Ishikawa (cell line): ENCODE data around the gene BAG5.

Experiments used
- CREB1 ChIP-seq: IDR thresholded peaks from 2 replicates; pipeline ENCODE4 v1.6.1; 2012; ENCODE audit warnings: low read depth
- EGR1 ChIP-seq: IDR thresholded peaks from 2 replicates; pipeline ENCODE4 v1.6.1; 2012
- EP300 ChIP-seq: IDR thresholded peaks from 2 replicates; pipeline ENCODE4 v1.6.1; 2012; ENCODE audit warnings: borderline replicate concordance
- RAD21 ChIP-seq: IDR thresholded peaks from 2 replicates; pipeline ENCODE4 v1.6.1; 2012; ENCODE audit warnings: low read depth
- TAF1 ChIP-seq: IDR thresholded peaks from 2 replicates; pipeline ENCODE4 v1.6.1; 2012; ENCODE audit warnings: low read depth, mild to moderate bottlenecking
- TEAD4 ChIP-seq: IDR thresholded peaks from 2 replicates; pipeline ENCODE4 v1.6.1; 2012
- ZBTB7A ChIP-seq: IDR thresholded peaks from 2 replicates; pipeline ENCODE4 v1.6.1; 2012; ENCODE audit warnings: low read depth
- TF ChIP-seq, protein P1 (sequence below): IDR thresholded peaks from 2 replicates; pipeline ENCODE4 v1.6.1; 2012
- TF ChIP-seq, protein P2 (sequence below): IDR thresholded peaks from 2 replicates; pipeline ENCODE4 v1.6.1; 2012; ENCODE audit warnings: low read depth, mild to moderate bottlenecking

DNA sequence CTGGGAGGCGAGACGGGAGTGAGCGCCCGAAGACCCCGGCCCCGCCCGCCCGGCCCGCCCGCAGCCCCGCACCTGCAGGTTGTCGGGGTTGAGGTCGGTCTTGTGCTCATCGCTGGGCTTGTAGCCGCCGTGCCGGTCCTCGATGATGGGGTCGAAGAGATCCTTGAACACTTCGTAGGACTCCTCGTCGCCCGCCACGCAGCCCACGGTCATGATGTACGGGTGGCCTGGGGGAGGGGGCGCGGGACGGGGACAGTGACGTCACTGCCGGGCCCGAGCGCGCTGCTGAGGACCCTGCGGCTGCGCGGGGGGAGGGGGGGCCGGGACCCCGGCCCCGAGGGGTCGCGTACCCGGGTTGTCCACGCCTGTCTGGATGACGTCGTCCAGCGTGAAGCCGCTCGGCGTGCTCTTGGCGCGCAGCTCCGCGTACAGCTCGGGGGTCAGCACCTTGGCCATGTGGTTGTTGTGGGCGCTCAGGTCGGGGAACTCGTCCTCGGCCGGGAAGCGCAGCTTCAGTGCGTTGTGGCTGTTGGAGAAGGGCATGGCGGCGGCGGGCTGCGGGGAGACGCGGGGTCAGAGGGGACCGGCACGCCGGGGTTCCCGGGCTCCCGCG, 40.4 kb downstream of the BAG5 start:
- TF ChIP-seq TEAD4 (no peak), EGR1 (no peak), ZBTB7A (peak; percentile 52; the same call in 1 of the 2 replicates), TAF1 (no peak), CREB1 (no peak), EP300 (no peak), RAD21 (no peak)
- TF ChIP-seq, protein P1, sequence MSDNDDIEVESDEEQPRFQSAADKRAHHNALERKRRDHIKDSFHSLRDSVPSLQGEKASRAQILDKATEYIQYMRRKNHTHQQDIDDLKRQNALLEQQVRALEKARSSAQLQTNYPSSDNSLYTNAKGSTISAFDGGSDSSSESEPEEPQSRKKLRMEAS: peak; percentile 87
- TF ChIP-seq, protein P2, sequence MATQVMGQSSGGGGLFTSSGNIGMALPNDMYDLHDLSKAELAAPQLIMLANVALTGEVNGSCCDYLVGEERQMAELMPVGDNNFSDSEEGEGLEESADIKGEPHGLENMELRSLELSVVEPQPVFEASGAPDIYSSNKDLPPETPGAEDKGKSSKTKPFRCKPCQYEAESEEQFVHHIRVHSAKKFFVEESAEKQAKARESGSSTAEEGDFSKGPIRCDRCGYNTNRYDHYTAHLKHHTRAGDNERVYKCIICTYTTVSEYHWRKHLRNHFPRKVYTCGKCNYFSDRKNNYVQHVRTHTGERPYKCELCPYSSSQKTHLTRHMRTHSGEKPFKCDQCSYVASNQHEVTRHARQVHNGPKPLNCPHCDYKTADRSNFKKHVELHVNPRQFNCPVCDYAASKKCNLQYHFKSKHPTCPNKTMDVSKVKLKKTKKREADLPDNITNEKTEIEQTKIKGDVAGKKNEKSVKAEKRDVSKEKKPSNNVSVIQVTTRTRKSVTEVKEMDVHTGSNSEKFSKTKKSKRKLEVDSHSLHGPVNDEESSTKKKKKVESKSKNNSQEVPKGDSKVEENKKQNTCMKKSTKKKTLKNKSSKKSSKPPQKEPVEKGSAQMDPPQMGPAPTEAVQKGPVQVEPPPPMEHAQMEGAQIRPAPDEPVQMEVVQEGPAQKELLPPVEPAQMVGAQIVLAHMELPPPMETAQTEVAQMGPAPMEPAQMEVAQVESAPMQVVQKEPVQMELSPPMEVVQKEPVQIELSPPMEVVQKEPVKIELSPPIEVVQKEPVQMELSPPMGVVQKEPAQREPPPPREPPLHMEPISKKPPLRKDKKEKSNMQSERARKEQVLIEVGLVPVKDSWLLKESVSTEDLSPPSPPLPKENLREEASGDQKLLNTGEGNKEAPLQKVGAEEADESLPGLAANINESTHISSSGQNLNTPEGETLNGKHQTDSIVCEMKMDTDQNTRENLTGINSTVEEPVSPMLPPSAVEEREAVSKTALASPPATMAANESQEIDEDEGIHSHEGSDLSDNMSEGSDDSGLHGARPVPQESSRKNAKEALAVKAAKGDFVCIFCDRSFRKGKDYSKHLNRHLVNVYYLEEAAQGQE: no peak
